GM19351 (cell line): Measurements from ENCODE around the gene MYH2.
"Not testable (repeated sequence)": the region's sequence is repeated elsewhere in the genome, so short reads cannot be mapped to it uniquely, and the experiment has no call there.

Experiments used
- ATAC-seq: cut with Tn5 transposase; IDR thresholded peaks from one replicate; pipeline ENCODE4 v1.9.1; 2021; ENCODE audit warnings: mild to moderate bottlenecking, moderate library complexity; ENCODE audit not compliant: unreplicated experiment

MYH2 gene

DNA sequence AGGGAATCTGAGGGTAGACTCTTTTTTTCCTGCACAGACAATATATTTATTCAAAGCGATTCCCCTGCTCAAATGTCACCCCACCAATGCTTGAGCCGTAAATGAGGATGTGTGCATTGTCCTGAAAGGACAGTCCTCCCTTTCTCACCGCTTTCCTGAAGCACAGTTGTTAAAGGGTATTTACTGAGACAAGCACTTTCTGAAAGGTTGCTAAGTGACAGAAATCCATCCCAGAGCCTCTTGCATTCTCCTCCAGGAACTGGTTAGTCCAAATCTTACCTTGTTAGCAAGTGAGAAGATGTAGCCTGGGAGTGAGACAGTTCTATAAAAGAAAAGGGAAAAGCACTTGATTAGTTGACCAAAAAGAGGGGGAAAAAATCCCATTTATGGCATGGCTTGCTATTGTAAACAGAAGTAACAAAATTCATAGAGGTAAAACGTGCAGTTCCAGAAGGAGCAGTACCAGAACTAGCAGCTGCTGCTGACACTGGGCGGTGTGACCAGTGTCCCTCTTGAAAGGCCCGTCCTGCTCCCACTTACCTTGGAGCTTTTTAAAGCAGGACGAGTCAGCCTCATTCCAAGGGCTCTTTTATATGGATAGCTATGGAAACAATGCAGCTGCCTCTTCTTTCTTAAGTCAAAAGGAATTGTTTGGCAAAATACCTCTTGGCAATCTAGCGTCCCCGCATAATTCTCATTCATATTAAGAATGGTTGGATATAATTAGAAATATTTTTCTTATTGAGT is at the start of gene MYH2:
Gene MYH2, minus strand, starts transcription at position 563 of the 747 bp plus-strand sequence. CDS start 1,738 bp downstream, outside the sequence.
- no peak for ATAC-seq

DNA sequence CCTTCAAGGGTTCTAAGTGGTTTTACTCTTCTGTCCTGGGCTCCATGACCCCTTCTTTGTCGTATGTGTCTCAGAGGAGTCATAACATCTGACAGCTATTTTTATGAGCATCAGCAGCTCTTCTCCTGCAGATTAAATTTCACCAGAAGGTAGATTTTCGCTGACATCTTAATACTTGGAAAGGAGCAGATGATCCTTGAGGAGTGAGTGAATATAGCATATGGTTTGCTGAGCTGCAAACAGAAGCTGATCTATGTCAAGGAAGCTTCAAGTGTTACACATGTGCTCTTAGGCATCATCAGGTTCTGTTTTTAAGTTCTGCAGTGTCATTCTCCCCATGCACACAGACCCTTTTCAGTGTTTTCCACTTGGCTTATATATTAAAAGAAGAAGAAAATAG is 49.2 kb upstream of the MYH2 start:
- ATAC-seq, result no peak

DNA sequence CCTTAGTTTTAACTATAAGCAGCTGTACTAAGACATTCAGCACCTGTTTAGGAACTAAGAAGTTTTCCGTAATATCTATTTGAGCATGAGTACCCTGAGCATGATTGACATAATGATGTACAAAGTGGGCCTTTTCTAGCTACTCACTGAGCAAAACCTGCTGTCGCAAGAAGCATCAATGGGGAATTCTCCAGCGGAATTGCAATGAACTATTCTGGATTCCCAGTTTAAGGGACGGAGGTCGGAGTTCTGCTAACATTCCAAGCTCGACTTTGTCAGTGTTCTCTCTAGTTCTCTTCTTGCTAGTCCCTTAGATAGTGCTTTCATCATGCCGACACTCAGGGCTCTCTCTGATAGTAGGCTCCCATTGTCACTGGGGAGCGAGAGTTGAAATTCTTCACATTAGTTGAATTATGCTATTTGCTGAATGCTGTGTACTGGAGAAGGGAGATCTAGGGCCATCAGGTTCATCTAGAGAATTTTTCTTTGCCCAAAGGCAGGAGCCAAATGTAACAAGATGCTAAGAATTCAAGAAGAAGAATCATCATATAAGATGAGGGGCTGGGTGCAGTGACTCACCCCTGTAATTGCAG is 40.2 kb upstream of the MYH2 start:
- no peak for ATAC-seq

DNA sequence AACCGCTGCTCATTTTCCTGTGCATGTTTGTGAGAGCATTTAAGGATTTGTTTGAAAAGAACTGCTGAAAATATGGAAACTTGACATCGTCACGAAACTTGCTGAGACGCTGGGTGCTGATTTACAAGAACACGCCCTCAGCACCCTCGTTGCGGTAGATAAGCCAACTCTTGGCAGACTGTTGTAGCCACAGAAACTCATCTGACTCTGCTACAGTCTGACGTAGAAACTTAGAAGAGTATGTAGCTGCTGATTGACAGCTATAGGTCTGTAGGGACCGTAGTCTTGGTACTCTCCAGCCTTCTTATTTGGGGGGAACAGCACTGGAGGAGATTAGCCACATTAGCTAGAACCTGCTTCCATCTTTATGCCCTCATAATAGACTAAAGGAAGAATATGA is 36.1 kb upstream of the MYH2 start:
- no peak for ATAC-seq

DNA sequence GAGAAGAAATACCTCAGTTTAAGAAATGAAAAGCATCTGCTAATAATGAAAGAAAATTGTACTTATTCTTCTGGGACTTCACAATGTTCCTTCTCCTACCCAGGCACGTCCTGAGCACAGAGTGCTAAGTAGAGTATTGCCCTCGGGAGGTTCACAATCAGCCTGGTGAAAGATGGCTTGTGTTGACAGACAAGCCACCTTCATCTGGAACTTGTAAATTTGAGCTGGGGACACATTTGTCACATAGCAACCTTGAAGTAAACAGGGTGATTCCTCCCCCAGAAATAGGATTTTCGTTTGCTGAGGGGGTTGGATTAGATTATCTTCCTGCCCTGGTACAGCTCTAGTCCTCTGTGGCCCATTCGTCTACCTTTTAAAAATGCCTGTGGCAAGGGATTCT is 34.4 kb upstream of the MYH2 start:
- no peak for ATAC-seq

DNA sequence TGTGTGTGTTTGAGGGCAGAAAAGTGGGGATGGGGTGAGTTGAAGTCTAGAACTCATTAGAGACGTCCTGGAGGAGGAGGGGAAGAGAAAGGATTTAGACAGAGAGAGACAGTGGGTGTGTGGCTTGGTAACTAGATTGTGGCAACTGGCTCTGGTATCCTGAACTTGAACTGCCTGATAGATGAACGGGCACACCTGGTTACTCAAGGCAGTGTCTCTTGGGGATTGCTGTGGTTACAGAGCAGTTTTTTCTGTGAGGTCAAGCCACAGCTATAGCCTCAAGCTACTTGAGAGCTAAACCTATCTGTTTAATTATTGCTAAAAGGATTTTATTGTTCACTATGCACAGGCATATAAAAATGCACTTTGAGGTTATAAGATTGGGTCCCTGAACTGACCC is 29.8 kb upstream of the MYH2 start:
- no peak for ATAC-seq

DNA sequence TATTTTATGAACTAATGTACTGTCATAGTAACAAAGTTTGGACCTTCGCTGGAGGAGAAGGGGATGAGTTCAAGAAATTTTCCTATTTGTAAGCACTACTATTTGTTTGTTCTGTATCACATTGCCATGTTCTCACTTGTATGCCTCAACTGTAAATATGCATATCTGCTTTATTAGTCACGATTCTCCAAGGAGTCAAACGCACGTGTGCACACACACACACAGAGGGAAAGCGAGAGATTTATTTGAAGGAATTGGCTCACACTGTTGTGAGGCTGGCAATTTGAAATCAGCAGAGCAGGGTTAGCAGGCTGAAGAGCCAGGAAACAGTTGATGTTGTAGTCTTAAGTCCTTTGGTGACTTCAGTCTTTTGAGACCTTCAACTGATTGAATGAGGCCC is 24.9 kb upstream of the MYH2 start:
- ATAC-seq, result no peak

DNA sequence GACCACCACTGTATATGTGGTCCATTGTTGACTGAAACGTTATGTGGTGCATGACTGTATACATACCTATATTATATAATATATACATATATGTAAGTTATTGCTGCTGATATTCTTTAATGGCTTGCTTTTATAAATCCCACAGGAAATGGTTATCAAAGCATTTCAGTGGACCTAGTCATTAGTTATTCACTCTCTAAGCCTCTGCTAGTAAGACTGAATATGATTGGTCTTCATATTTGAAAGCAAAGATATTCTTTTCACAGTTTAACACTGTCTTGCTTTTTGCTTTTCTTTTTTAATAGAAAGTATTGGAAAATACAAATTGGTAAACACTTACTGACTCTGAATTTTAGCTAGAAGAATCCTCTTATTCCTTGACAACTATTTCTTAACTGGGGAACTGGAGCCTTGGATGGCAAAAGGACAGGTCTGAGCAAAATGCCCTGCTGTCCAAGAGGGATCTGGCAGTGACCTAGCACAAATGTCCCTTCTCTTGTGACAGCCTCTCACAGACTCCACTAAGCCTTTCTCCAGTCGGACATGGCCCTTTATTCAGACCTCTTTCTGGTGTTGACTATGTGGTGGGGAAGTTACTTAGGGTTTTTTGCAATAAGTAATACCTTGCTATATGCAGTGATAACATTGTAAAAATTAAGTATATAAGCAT is 14.7 kb upstream of the MYH2 start:
- no peak for ATAC-seq

DNA sequence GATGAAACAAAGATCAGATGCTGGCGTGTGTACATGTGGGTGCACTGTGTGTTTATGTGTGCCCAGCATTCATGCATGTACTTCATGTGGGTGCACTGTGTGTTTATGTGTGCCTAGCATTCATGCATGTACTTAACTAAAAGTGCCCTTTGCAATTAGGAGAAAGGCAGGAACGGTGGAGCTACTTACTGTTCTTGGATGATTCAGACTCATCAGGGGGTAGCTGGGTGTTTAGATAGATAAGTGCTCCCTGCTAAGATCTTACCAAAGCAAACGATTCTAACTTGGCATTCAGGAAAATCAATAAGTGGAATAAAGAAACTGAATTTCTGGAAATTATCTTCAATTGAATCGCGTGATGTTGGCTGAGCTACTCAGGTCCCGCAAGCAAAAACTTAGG is 8.6 kb upstream of the MYH2 start:
- ATAC-seq, result no peak

DNA sequence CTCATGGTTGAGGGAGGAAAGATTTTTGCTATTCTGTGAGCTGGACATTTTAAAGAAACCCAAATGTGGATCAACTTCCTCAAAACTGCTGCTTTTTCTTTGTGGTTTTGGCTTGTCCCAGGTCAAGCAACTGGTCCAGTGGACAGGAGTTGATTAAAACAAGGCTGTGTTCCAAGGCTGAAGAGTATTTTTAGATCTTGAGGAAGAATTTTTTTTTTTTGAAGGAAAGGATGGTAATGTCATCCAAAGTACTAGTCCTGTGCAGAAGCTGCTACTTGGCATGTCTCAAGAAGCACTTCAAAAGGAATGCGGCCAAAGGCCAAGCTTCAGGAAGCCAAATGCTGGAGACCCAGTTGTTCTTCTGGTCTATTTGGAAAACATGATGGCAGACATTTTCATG is 8.0 kb upstream of the MYH2 start:
- ATAC-seq, result no peak

DNA sequence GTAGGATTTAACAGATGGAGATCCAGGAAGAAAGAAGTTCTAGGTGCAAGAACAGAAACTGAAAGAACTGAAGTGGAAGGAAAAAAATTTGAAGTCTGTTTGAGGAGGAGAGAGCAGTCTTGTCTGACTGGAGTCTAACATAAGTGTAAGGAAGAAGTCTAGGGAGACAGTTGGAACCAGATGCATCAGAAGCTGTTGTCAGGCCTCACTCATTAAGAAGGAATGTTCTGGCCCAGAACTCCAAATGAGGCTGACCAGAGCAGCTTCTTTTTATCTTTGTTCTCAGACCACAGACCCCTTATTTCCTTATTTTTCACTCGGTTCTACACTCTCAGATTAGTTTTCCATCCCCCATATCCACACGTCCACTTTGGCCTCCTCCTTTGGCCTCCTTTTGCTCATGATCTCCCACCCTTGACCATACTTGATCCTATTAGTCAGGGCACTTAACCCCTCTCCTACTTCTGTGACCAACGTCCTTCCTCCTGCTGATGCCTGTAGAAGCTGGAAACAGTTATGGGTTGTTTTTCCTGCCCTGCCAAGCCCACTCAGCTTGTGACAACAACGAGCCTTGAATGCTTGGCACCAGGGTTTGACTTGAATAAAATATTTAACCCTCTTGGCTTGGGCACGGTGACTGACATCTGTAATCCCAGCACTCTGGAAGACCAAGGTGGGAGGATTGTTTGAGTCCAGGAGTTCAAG is 7.0 kb upstream of the MYH2 start:
- no peak for ATAC-seq

DNA sequence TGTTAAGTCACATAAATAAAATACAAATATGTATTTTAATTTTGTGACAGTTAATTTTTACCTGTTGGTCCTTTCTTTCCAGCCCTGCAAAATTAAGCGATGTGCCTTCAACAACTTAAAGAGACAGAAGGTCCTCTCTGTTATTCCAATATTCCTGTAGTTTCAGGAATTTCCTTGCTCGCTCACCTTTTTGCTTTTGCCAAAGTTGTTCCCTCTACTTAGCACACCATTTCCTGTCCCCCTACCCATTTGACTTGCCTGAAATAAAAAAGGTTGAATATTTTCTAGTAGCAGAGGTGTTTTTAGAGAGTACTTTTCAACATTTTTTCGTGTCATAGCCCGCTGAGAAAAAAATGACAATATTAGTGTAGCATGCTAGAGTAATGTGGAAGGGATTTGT is 556 bp upstream of the MYH2 start:
- no peak for ATAC-seq

DNA sequence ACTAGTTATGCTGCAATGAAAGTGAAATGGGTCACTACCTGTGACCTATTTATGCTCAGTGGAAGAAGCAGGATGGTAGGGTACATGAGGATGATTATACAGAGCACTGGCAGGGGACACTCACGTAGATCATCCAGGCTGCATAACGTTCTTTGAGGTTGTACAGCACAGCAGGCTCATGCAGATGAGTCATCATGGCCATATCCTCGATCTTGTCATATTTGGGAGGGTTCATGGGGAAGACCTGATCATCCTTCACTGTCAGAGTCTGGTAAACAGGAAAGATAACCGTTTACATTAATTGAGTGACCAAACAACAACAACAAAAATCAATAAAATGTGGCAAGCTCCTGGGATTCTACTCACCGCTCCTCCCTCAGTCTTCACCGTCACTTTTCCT is 2.1 kb downstream of the MYH2 start:
- ATAC-seq, result no peak

DNA sequence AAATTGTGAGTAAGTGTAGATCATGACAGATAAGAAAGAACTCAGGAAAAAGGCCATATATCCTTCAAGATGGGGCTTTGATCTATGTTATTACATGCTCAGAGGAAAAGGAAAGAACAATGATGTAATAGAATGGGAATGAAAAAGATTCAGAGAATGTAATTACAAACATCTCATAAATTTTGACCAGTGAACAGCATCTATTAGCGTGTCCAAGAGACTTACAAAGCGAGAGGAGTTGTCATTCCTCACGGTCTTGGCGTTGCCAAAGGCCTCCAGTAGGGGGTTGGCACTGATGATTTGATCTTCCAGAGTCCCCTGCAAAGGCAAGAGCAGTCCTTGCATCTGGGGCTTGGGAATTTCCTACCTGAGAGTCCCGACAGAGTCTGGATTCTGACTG is 6.0 kb downstream of the MYH2 start:
- ATAC-seq, result not testable (repeated sequence)

DNA sequence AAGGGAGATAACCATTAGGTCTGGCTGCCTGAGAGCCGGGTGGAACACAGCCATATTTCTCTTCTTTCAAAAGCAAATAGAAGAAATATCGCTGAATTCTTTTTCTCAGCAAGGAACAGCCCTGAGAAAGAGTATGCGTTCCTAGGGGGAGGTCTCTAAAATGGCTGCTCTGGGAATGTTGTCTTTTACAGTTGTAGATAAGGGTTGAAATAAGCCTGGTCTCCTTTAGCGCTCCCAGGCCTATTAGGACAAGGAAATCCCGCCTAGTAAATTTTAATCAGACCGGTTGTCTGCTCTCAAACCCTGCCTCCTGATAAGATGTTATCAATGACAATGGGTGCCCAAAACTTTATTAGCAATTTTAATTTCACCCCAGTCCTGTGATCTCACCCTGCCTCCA is 8.3 kb downstream of the MYH2 start:
- not testable (repeated sequence) for ATAC-seq

DNA sequence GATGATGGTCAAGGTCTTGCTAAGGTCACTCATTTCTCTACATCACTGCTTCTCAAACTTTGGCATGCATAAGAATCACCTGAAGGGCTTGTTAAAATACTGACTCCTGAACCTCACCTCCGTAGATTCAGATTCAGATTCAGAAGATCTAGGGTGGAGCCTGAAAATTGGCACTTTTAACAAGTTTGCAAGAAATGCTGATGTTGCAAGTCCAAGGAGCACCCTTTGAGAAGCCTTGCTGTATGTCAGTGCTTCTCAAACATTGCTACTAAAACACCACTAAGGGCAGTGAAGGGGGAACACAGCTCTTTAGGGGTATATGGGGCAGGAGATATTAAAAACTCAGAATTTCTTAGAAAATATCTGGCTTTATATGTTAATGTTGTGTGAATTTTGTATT is 17.4 kb downstream of the MYH2 start:
- no peak for ATAC-seq

DNA sequence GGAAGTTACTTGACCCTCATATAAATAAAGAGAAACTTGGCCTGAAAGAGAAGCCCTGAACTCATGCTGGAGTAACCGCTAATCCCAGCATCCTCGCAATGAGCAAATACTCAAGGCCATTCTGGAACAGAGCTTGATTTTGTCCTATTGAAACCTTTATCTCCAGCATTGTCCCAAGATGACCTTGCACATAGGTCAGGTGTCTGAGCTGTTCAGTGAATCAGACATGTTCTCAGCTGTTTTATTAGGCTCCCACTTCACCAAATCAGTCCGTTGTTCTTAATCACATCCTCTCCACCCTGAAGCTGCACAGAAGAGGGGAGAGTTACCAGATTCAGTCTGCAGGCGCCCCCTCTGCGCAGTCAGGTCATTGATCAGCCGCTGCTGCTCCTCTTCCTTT is 22.0 kb downstream of the MYH2 start:
- ATAC-seq, result no peak

DNA sequence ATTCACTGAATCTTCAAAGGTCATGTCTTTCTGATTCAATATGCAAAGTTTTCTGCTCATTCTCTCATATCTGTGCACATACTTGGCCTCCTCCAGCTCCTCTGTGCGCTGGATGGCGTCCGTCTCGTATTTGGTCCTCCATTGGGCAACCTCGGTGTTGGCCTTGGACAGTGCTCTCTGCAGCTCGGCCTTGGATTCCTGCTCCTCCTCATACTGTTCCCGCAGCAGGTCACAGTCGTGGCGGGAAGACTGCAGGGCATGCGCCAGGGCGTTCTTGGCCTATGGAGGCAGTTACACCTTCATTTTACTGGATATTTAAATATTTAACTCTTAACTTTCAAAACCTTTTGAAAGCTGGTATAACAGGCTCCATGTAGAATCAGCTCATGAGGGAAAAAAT is 22.9 kb downstream of the MYH2 start:
- ATAC-seq, result no peak

DNA sequence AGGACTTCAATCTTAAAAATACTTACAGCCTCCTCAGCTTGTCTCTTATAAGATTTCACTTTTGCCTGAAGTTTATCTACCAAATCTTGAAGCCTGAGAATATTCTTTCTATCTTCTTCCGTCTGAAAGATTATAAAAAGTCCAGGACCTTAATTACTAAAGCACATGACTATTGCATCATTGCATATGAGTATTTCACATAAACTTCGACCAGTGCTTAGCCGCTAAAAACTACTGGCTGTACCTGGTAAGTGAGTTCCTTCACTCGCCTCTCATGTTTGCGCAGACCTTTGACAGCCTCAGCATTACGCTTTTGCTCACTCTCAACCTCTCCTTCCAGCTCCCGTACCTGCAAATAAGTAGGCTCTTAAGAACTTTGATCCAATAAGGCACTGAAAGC is 26.4 kb downstream of the MYH2 start:
- no peak for ATAC-seq

DNA sequence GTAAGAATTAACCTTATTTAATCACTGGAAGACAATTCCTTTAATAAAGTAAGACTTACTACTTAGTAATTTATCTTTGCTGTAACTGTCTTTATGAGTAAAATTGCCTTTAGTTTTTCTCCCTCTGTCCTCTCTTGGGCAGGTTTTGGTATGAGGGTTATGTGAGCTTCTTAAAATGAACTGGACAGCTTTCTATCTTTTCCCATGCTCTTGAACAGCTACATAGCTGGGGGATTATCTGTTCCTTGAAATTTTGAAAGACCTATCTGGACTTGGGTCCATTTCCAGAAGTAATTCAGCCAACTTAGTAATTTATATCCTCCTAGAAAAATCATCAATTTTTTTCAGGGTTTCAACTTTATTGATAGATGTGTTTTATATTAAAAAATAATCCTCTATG is 27.5 kb downstream of the MYH2 start:
- no peak for ATAC-seq

DNA sequence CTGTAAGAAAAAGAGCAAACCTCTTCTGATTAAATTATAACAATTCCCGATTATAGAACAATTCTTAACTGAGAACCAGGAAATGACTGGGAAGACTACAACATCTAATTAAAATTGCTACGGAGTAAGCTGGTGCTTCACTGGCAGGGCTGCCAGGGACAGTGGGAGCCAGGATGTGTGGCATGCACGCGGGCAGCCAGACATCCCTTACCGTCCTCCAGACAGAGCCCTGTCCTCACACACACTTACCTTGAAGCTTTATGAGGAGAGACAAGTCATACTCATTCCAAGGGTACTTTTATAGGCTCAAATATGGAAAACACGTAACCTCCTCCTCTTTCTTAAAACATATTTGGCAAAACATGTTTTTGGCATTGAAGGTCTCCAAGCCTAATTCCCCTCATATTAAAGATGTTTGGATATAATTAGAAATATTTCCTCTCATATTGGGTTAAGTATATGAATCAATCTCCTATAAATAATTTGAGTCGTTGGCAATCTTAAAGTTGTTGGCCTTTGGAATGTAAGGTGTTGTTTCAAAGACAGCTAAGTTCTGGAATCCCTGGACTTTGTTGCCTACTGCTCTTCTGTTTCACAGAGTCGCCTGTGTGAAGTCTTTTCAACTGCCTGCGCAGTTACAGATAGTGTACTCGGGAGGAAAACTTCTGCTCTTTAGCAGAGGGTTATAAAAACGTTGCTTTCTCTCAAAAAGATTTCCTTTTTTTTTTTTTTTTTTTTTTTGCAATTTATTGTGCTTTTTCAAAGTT is 31.0 kb downstream of the MYH2 start, which contains the start of gene MYH1:
Gene MYH1, minus strand, starts transcription at position 272 of the 767 bp plus-strand sequence. CDS start 1,900 bp downstream, outside the sequence.
- ATAC-seq, result no peak
